ENCODE data around the gene ANLN.
"Not testable (repeated sequence)": the region's sequence is repeated elsewhere in the genome, so short reads cannot be mapped to it uniquely, and the experiment has no call there.

Gene ANLN

GRCh38 chr7:36466001-36466400 lies 76.3 kb downstream of the ANLN start:
- not testable (repeated sequence) for DNase-seq, ATAC-seq, H3K9me3 Mint-ChIP-seq, H3K27me3 Mint-ChIP-seq, H3K4me3 Mint-ChIP-seq, H3K27ac Mint-ChIP-seq, H3K4me1 Mint-ChIP-seq

GRCh38 chr7:36468370-36469101 lies 78.9 kb downstream of the ANLN start:
- no peak for ATAC-seq
- Mint-ChIP-seq H3K9me3 (no peaks in the 10 kb centered on the region), H3K4me3 (no peak overlapping the region), H3K27me3 (no peaks in the 10 kb centered on the region), H3K4me1 (peaks cover under 1% of the 10 kb centered on the region), H3K27ac (no peak overlapping the region)
- DNase-seq: no peak

- ATAC-seq (no peak), DNase-seq (no peak)
- H3K27ac Mint-ChIP-seq: no peak overlapping the region
- H3K9me3 Mint-ChIP-seq: no peaks in the 10 kb centered on the region
- no peaks in the 10 kb centered on the region for H3K27me3 Mint-ChIP-seq
- H3K4me1 Mint-ChIP-seq: peaks cover 7% of the 10 kb centered on the region
- H3K4me3 Mint-ChIP-seq: no peak overlapping the region
Observed at GRCh38 chr7:36469236-36469635, 79.6 kb downstream of the ANLN start.

GRCh38 chr7:36472141-36472729 lies 82.6 kb downstream of the ANLN start:
- no peak overlapping the region for H3K27ac Mint-ChIP-seq
- peaks cover 20% of the 10 kb centered on the region for H3K4me1 Mint-ChIP-seq
- no peaks in the 10 kb centered on the region for H3K9me3 Mint-ChIP-seq
- H3K27me3 Mint-ChIP-seq: no peaks in the 10 kb centered on the region
- H3K4me3 Mint-ChIP-seq: no peak overlapping the region
- no peak for DNase-seq
- ATAC-seq: no peak

- DNase-seq (peak in 1 of 2 donors; percentile 23), ATAC-seq (peak; percentile 44)
- Mint-ChIP-seq H3K4me1 (peaks cover 20% of the 10 kb centered on the region), H3K9me3 (no peaks in the 10 kb centered on the region), H3K4me3 (no peak overlapping the region), H3K27ac (no peak overlapping the region), H3K27me3 (no peaks in the 10 kb centered on the region)
Observed at GRCh38 chr7:36473454-36474282, 84.0 kb downstream of the ANLN start.

- peak overlapping the region; percentile 26 to 45 for H3K27ac Mint-ChIP-seq
- peak overlapping the region in 1 of 2 donors; percentile 44 for H3K4me3 Mint-ChIP-seq
- no peaks in the 10 kb centered on the region for H3K27me3 Mint-ChIP-seq
- ATAC-seq (peak; percentile 60), DNase-seq (no peak)
- peaks cover 6 to 7% of the 10 kb centered on the region in 2 donors for H3K9me3 Mint-ChIP-seq
- peaks cover 20% of the 10 kb centered on the region for H3K4me1 Mint-ChIP-seq
Observed at GRCh38 chr7:36474283-36475010, 84.8 kb downstream of the ANLN start.

- Mint-ChIP-seq H3K27ac (peak overlapping the region in 1 of 2 donors; percentile 26), H3K9me3 (peaks cover 11 to 13% of the 10 kb centered on the region in 2 donors)
- no peak for ATAC-seq
Observed at GRCh38 chr7:36475011-36475342, 85.3 kb downstream of the ANLN start.

GRCh38 chr7:36475381-36475780 lies 85.7 kb downstream of the ANLN start:
- peaks cover 12 to 14% of the 10 kb centered on the region in 2 donors for H3K9me3 Mint-ChIP-seq
- ATAC-seq: peak; percentile 84
- DNase-seq: peak in 1 of 2 donors; percentile 26
- peaks cover 20% of the 10 kb centered on the region for H3K4me1 Mint-ChIP-seq
- no peaks in the 10 kb centered on the region for H3K27me3 Mint-ChIP-seq
- H3K27ac Mint-ChIP-seq: no peak overlapping the region
- no peak overlapping the region for H3K4me3 Mint-ChIP-seq

More at GRCh38 chr7:36475011-36475342, 85.3 kb downstream of the ANLN start:
- Mint-ChIP-seq H3K4me3 (no peak overlapping the region), H3K27me3 (no peaks in the 10 kb centered on the region), H3K4me1 (peaks cover 20% of the 10 kb centered on the region)
- no peak for DNase-seq

GRCh38 chr7:36478745-36479144 lies 89.1 kb downstream of the ANLN start:
- no peak overlapping the region for H3K4me3 Mint-ChIP-seq
- no peaks in the 10 kb centered on the region for H3K27me3 Mint-ChIP-seq
- H3K27ac Mint-ChIP-seq: no peak overlapping the region
- DNase-seq: no peak
- H3K9me3 Mint-ChIP-seq: peaks cover 22 to 23% of the 10 kb centered on the region in 2 donors
- peaks cover 18% of the 10 kb centered on the region for H3K4me1 Mint-ChIP-seq
- no peak for ATAC-seq

GRCh38 chr7:36483853-36484252 lies 94.2 kb downstream of the ANLN start:
- not testable (repeated sequence) for H3K4me3 Mint-ChIP-seq, ATAC-seq, H3K4me1 Mint-ChIP-seq, H3K27me3 Mint-ChIP-seq, DNase-seq, H3K27ac Mint-ChIP-seq
- peaks cover 20 to 23% of the 10 kb centered on the region in 2 donors for H3K9me3 Mint-ChIP-seq

GRCh38 chr7:36484265-36484664 lies 94.6 kb downstream of the ANLN start:
- ATAC-seq (no peak), DNase-seq (no peak)
- H3K4me3 Mint-ChIP-seq: no peak overlapping the region
- peaks cover 16 to 19% of the 10 kb centered on the region in 2 donors for H3K9me3 Mint-ChIP-seq
- H3K27me3 Mint-ChIP-seq: peaks cover 4% of the 10 kb centered on the region
- no peaks in the 10 kb centered on the region for H3K4me1 Mint-ChIP-seq
- H3K27ac Mint-ChIP-seq: no peak overlapping the region

- H3K27me3 Mint-ChIP-seq: peaks cover 6% of the 10 kb centered on the region
- peaks cover 1 to 7% of the 10 kb centered on the region in 2 donors for H3K9me3 Mint-ChIP-seq
- no peak overlapping the region for H3K4me3 Mint-ChIP-seq
- ATAC-seq (no peak), DNase-seq (no peak)
- no peaks in the 10 kb centered on the region for H3K4me1 Mint-ChIP-seq
- no peak overlapping the region for H3K27ac Mint-ChIP-seq
Observed at GRCh38 chr7:36486336-36486735, 96.7 kb downstream of the ANLN start.

- Mint-ChIP-seq H3K9me3 (no peaks in the 10 kb centered on the region), H3K27me3 (peaks cover 6% of the 10 kb centered on the region), H3K4me3 (no peak overlapping the region), H3K27ac (no peak overlapping the region), H3K4me1 (no peaks in the 10 kb centered on the region)
- ATAC-seq: peak; percentile 62
- DNase-seq: peak; percentile 29 to 36
Observed at GRCh38 chr7:36487756-36488336, 98.2 kb downstream of the ANLN start.

- DNase-seq, H3K4me1 Mint-ChIP-seq, H3K4me3 Mint-ChIP-seq, ATAC-seq, H3K9me3 Mint-ChIP-seq, H3K27me3 Mint-ChIP-seq, H3K27ac Mint-ChIP-seq: not testable (repeated sequence)
Observed at GRCh38 chr7:36488672-36489071, 99.0 kb downstream of the ANLN start.

GRCh38 chr7:36490419-36490830 lies 100.8 kb downstream of the ANLN start:
- Mint-ChIP-seq H3K27ac (no peak overlapping the region), H3K4me3 (no peak overlapping the region), H3K27me3 (peaks cover 6% of the 10 kb centered on the region), H3K9me3 (no peaks in the 10 kb centered on the region), H3K4me1 (no peaks in the 10 kb centered on the region)
- no peak for DNase-seq
- ATAC-seq: no peak

All from stimulated activated naive CD8-positive, alpha-beta T cell treated with anti-CD3 and anti-CD28 coated beads, Interleukin-15, amount 100 ng/mL, for 72 hours (primary cell).